Astrocyte of the spinal cord (primary cell): ENCODE measurements around the gene GHR.

Experiments
- DNase-seq: peaks from one replicate; pipeline ENCODE4 v3.0.0; 2011; ENCODE audit warnings: low read depth, low spot score
- H3K4me3 ChIP-seq: 2 replicates; pipeline ENCODE4 v1.5.1; 2011; ENCODE audit warnings: low read depth, mild to moderate bottlenecking, low read length, moderate library complexity
- in situ Hi-C: cut with HindIII; loops from 2 replicates; pipeline ENCODE4 v1.10.0; 2017; ENCODE audit warnings: low sequenced_read_pairs
- TF ChIP-seq, protein P1 (sequence below): IDR thresholded peaks from 2 replicates; pipeline ENCODE4 v1.5.1; 2012; ENCODE audit warnings: low read depth, mild to moderate bottlenecking, low read length, inconsistent platforms

Gene GHR

DNA sequence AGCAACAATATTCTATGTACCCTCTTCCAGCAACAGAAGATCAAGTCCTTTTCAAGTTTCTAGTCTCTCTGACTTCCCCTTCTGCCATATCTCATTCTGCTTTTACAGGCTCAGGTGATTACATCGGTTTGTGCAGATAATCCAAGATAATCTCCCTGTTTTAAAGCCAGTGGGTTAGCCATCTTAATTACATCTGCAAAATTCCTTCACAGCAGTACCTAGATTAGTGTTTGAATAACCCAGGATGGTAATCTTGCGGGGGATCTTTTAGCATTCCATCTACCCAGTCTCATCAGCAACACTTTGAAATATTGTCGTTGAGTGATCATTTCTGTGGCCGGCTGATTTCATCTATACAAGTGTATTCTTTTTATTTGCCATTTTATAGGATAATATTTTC lies 130.2 kb downstream of the GHR start:
- TF ChIP-seq, protein P1, sequence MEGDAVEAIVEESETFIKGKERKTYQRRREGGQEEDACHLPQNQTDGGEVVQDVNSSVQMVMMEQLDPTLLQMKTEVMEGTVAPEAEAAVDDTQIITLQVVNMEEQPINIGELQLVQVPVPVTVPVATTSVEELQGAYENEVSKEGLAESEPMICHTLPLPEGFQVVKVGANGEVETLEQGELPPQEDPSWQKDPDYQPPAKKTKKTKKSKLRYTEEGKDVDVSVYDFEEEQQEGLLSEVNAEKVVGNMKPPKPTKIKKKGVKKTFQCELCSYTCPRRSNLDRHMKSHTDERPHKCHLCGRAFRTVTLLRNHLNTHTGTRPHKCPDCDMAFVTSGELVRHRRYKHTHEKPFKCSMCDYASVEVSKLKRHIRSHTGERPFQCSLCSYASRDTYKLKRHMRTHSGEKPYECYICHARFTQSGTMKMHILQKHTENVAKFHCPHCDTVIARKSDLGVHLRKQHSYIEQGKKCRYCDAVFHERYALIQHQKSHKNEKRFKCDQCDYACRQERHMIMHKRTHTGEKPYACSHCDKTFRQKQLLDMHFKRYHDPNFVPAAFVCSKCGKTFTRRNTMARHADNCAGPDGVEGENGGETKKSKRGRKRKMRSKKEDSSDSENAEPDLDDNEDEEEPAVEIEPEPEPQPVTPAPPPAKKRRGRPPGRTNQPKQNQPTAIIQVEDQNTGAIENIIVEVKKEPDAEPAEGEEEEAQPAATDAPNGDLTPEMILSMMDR, result no peak

DNA sequence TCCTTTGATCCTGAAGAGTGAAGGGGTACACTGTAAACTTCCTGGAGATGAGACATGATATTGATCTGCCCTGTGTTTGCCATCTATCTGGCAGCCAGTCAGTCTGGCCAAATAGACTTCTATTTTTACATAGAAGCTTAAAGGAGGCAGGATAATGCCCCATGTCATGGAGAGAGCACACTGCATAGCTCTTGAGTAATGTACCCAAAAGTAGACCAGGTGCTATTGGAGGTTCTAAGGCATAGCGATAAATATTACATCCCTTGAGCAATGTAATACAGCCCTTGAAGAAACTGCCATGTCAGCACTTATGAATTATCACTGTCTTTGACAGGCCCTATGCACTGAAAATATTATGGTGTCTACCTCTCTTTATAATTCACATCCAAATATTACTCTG lies 131.8 kb downstream of the GHR start:
- in situ Hi-C loops, result no loop called here
- no peak for DNase-seq
- TF ChIP-seq, protein P1, result no peak

More for the DNA sequence above, 130.2 kb downstream of the GHR start:
- H3K4me3 ChIP-seq, result no peak overlapping the region
- in situ Hi-C loops, result no loop called here
- DNase-seq, result no peak

GRCh38 chr5:42555797-42556196 lies 132.6 kb downstream of the GHR start:
- in situ Hi-C loops, result no loop called here
- TF ChIP-seq, protein P1, result no peak
- DNase-seq, result no peak
- no peak overlapping the region for H3K4me3 ChIP-seq

More for the DNA sequence above, 131.8 kb downstream of the GHR start:
- H3K4me3 ChIP-seq, result no peak overlapping the region

DNA sequence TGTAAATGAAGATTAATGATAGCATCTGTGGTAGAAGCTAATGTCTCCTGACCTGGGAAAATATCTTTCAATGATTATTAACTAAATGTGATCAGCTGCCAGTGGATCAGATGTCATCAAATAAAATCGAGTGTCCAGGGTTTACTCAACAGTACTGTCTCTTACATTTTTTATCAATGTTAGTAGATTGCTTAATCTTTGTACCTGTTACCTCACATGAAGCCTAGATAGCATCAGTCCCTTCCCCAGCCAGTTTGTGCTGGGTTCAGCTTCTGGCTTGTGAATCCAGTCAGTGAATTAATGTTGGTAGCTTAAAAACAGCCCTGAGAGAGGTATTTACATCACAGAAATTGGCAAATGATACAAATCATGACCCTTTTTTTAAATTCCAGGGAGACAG lies 134.4 kb downstream of the GHR start:
- TF ChIP-seq, protein P1, result no peak
- H3K4me3 ChIP-seq, result no peak overlapping the region
- in situ Hi-C loops, result no loop called here
- no peak for DNase-seq

DNA sequence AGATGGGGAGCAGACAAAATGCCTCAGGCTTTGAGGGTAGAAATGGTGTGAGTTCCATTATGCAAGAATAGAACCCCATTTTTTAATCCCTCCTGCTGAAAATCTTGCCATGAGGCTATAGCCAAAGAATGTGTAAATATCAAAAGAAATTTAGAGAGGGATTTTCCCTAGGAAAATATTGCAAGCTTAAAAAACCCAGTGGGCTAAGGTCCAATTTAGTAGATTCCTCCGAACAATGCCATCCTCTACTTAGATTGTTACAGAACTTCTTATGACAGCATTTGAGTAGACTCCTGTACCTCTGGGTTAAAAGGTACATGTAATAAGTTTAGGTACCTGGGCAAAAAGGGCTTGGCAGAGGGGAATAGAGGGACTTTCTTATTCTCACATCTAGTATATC lies 138.4 kb downstream of the GHR start:
- H3K4me3 ChIP-seq, result no peak overlapping the region
- TF ChIP-seq, protein P1, result no peak
- DNase-seq, result no peak
- in situ Hi-C loops, result no loop called here

GRCh38 chr5:42564689-42565356 lies 141.6 kb downstream of the GHR start:
- no peak overlapping the region for H3K4me3 ChIP-seq
- TF ChIP-seq, protein P1, result no peak
- DNase-seq, result no peak
- in situ Hi-C loops, result no loop called here
